WTC11 (cell line): ENCODE results near the gene CEP72. TPM values are rescaled to one million over a fixed set of nuclear protein-coding genes. Genes with fewer than 3 reads are reported as not detected.
"Not testable (repeated sequence)": the region's sequence is repeated elsewhere in the genome, so short reads cannot be mapped to it uniquely, and the experiment has no call there.

Experiments used
- ATAC-seq: fragments of 200-7000 bp; cut with Tn5 transposase; 2 replicates; pipeline ENCODE4 v1.10.0; 2021; ENCODE audit warnings: mild to moderate bottlenecking, moderate library complexity
- CTCF ChIA-PET: fragments of 300-600 bp; sonication (Branson Sonifier 250); formaldehyde crosslinking; loops from one replicate; lab custom pipeline; 2021; ENCODE audit warnings: antibody characterized with exemption; lab: Charles Lee
- POLR2A ChIA-PET: fragments of 350-600 bp; sonication (Branson Sonifier 250); formaldehyde crosslinking; loops from one replicate; lab custom pipeline; 2021; ENCODE audit warnings: antibody characterized with exemption; lab: Charles Lee
- DNase-seq: peaks from one replicate; pipeline ENCODE4 v3.0.0; 2021; ENCODE audit warnings: low spot score
- H3K27ac Mint-ChIP-seq: 2 replicates; pipeline ENCODE4 v1.8.0; 2021; ENCODE audit warnings: mixed read lengths
- H3K27me3 Mint-ChIP-seq: 2 replicates; pipeline ENCODE4 v1.8.0; 2021; ENCODE audit warnings: low read depth, mild to moderate bottlenecking, moderate library complexity, mixed read lengths
- H3K36me3 Mint-ChIP-seq: 2 replicates; pipeline ENCODE4 v1.8.0; 2021; ENCODE audit warnings: mixed read lengths
- H3K4me1 Mint-ChIP-seq: 2 replicates; pipeline ENCODE4 v1.8.0; 2022; ENCODE audit warnings: mixed read lengths
- H3K4me3 Mint-ChIP-seq: 2 replicates; pipeline ENCODE4 v1.8.0; 2021; ENCODE audit warnings: mild to moderate bottlenecking, moderate library complexity, mixed read lengths
- H3K9me3 Mint-ChIP-seq: 2 replicates; pipeline ENCODE4 v1.8.0; 2021; ENCODE audit warnings: mixed read lengths
- CREB1 ChIP-seq: sonication (generic); formaldehyde crosslinking; IDR thresholded peaks from 2 replicates; pipeline ENCODE4 v1.8.0; 2023; ENCODE audit warnings: mild to moderate bottlenecking, missing genetic modification reagents
- ELF4 ChIP-seq: sonication (generic); formaldehyde crosslinking; IDR thresholded peaks from 2 replicates; pipeline ENCODE4 v1.8.1; 2022; ENCODE audit warnings: low read depth, mild to moderate bottlenecking, moderate library complexity, missing genetic modification reagents
- NFE2L1 ChIP-seq: sonication (generic); formaldehyde crosslinking; IDR thresholded peaks from 2 replicates; pipeline ENCODE4 v1.8.1; 2023; ENCODE audit warnings: missing genetic modification reagents
- NR3C1 ChIP-seq: sonication (generic); formaldehyde crosslinking; conservative IDR thresholded peaks from 2 replicates; pipeline ENCODE4 v1.8.1; 2023; ENCODE audit warnings: low read depth, mild to moderate bottlenecking, missing genetic modification reagents
- OVOL2 ChIP-seq: fragments of 250-450 bp; sonication (Bioruptor Pico); IDR thresholded peaks from 2 replicates; pipeline ENCODE4 v1.9.0; 2021; ENCODE audit warnings: mild to moderate bottlenecking, borderline replicate concordance
- PRRX2 ChIP-seq: fragments of 250-450 bp; sonication (Bioruptor Pico); IDR thresholded peaks from 2 replicates; pipeline ENCODE4 v1.8.0; 2021; ENCODE audit warnings: mild to moderate bottlenecking
- SMAD4 ChIP-seq: sonication (generic); formaldehyde crosslinking; IDR thresholded peaks from 2 replicates; pipeline ENCODE4 v1.8.0; 2022; ENCODE audit warnings: mild to moderate bottlenecking, missing genetic modification reagents
- TCF7 ChIP-seq: sonication (generic); formaldehyde crosslinking; IDR thresholded peaks from 2 replicates; pipeline ENCODE4 v1.8.0; 2022; ENCODE audit warnings: mild to moderate bottlenecking, low read depth, missing genetic modification reagents, moderate library complexity
- TEAD1 ChIP-seq: sonication (generic); formaldehyde crosslinking; IDR thresholded peaks from 2 replicates; pipeline ENCODE4 v1.8.0; 2022; ENCODE audit warnings: mild to moderate bottlenecking, missing genetic modification reagents
- ZNF121 ChIP-seq: sonication (generic); formaldehyde crosslinking; IDR thresholded peaks from 2 replicates; pipeline ENCODE4 v1.8.0; 2023; ENCODE audit warnings: missing genetic modification reagents
- total RNA-seq: library from RNA; stranded (reverse); gene quantifications from 3 replicates; pipeline ENCODE4 v1.2.3, GENCODE V29; 2021
- TF ChIP-seq, protein P1 (sequence below): sonication (generic); formaldehyde crosslinking; conservative IDR thresholded peaks from 2 replicates; pipeline ENCODE4 v1.8.1; 2022; ENCODE audit warnings: mild to moderate bottlenecking, missing genetic modification reagents
- TF ChIP-seq, protein P2 (sequence below): sonication (generic); formaldehyde crosslinking; conservative IDR thresholded peaks from 2 replicates; pipeline ENCODE4 v1.8.1; 2023; ENCODE audit warnings: mild to moderate bottlenecking, low read depth, missing genetic modification reagents, moderate library complexity
- TF ChIP-seq, protein P3 (sequence below): sonication (generic); formaldehyde crosslinking; IDR thresholded peaks from 2 replicates; pipeline ENCODE4 v1.8.1; 2022; ENCODE audit warnings: mild to moderate bottlenecking, missing genetic modification reagents, moderate library complexity, borderline replicate concordance

CEP72 gene
- total RNA-seq, 1 experiment from 2014 or later: 26.6 TPM

DNA sequence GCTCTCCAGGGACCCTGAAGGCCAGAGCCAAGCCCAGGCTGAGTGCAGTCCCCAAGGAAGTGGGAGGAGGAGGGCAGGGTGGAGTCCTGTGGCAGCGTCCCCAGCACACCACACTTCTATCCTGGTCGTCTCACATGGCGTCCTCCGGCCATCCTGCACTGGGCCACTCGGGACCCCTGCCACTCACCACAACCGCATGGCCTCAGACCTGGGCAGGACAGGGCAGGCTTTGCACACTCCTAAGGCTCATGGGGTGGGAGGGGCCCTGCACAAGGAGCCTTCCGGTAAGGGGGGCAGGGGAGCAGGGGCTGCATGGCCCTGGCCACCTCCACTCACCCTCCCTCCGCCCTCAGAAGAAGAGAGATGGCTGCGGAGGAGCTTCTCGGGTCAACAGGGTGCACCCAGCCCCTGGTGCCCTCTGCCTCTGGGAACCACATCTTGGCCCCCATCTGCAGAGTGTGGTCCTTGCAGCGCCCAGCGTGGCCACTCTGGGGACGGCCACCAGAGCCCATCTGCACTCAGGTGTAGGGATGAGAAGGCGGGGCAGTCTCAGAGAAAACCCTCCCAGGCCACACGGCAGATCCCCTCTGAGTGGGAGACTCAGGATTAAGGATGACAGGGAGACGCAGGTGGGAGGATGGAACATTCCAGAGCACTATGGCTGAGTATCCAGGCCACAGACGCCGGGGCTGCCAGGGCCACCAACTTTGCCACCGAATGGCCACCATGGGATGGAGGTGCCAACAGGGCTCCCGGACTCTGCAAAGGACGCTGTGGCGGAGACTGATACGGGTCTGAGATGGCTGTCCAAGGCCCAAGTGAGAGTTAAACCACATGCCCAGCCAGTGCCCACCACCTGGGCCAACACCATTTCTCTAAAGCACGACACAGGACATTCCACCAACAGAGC lies 73.4 kb downstream of the CEP72 start:
- Mint-ChIP-seq H3K36me3 (no peaks in the 10 kb centered on the region), H3K4me1 (no peaks in the 10 kb centered on the region), H3K27me3 (no peaks in the 10 kb centered on the region; the same call in none of the 2 replicates), H3K4me3 (no peak overlapping the region), H3K9me3 (no peaks in the 10 kb centered on the region), H3K27ac (no peak overlapping the region)
- TF ChIP-seq ELF4 (CRISPR knock-in tag): no peak
- TF ChIP-seq, protein P1, sequence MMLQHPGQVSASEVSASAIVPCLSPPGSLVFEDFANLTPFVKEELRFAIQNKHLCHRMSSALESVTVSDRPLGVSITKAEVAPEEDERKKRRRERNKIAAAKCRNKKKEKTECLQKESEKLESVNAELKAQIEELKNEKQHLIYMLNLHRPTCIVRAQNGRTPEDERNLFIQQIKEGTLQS: no peak
- ATAC-seq (no peak), DNase-seq (no peak)
- ChIA-PET POLR2A (no interaction called here), CTCF (no interaction called here)

DNA sequence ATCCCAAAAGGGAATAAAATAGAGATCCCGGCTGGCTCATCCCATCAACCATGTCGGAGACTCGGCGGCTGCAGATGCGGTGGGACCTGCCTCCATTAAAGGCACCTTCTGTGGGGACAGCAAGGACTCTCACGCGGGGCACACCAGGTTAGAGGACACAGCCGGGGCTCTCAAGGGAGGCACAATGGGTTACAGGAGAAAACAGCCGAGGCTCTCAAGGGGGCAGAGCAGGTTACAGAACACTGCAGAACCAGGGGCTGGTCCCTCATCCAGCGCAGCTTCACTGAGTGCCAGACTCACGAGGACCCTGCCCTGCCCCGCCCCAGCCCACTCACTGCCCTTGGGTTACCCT lies 74.0 kb downstream of the CEP72 start:
- not testable (repeated sequence) for H3K9me3 Mint-ChIP-seq

DNA sequence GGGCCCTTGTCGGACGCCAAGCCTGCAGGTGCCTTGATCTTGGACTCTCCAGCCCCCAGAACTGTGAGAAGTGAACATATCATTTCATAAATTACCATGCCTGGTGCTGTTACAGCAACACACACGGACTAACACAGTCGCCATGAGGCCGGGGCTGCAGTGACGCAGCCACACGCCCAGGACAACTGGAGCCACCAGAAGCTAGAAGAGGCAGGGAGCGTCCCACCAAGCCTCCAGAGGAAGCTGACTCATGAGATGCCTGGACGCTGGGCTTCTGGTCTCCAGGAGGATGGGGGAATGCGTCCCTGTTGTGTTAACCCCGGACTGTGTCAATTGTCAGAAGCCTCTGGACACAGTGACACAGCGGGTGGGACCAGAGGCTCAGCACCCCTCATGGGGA lies 74.8 kb downstream of the CEP72 start:
- H3K36me3 Mint-ChIP-seq, H3K4me1 Mint-ChIP-seq, DNase-seq, ATAC-seq, H3K27me3 Mint-ChIP-seq, H3K27ac Mint-ChIP-seq, H3K9me3 Mint-ChIP-seq, POLR2A ChIA-PET, CTCF ChIA-PET, H3K4me3 Mint-ChIP-seq: not testable (repeated sequence)

More for the DNA sequence above, 74.0 kb downstream of the CEP72 start:
- H3K36me3 Mint-ChIP-seq, CTCF ChIA-PET, H3K27me3 Mint-ChIP-seq, DNase-seq, H3K4me3 Mint-ChIP-seq, H3K27ac Mint-ChIP-seq, POLR2A ChIA-PET, H3K4me1 Mint-ChIP-seq, ATAC-seq: not testable (repeated sequence)

DNA sequence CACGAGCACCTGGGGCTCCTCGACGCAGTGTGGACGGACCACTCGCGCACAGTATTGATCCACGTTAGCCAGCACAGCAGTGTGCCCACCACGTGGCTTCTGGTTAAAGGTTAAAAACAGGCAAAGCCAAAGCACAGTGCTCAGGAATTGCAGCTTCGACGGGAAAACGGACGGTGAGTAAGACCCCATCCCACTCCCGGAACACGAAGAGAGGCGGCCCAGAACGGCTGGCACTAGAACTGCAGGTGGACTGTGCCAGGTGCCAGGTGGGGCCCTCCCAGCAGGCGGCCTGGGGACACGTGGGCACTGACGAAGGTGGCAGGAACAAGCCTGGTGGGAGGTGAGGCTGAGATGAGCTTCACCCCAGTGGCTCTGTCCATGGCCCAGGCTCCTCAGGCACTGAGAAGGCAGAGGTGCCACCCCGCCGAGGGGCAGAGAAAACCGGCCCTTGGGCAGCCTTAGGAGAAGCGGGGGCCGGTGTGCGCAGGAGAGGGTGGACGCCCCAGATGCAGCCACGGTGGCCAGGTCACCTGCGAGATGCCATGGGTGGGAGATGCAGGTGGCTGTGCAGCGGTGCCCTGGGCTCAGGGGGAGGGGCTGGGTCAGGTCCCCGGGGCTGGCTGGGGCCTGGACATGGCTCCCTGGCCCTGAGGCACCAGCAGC lies 76.3 kb downstream of the CEP72 start:
- H3K4me1 Mint-ChIP-seq, H3K9me3 Mint-ChIP-seq, H3K36me3 Mint-ChIP-seq, CTCF ChIA-PET, H3K27me3 Mint-ChIP-seq, DNase-seq, H3K27ac Mint-ChIP-seq, ATAC-seq, H3K4me3 Mint-ChIP-seq, POLR2A ChIA-PET: not testable (repeated sequence)

DNA sequence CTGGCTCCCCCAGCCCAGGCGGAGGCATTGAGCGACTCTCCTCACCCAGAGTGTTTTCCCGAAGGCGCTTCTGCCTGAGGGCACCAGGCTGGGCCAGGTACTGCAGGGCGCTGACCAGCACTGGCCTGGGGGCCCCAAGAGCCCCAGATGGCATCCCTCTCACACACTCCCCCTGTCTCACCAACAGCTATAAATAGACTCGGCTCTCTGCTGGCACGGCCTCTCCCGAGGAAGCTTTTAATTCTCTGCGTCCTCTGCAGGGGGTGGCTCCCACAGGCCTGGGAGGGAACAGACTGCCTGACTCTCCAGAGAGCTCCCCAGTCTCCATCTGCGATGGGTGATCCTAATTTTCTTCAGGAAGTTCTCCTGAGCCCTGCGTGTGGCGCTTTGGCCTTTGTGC lies 78.2 kb downstream of the CEP72 start:
- H3K4me3 Mint-ChIP-seq, H3K27ac Mint-ChIP-seq, H3K36me3 Mint-ChIP-seq, H3K9me3 Mint-ChIP-seq, H3K4me1 Mint-ChIP-seq, CTCF ChIA-PET, DNase-seq, POLR2A ChIA-PET: not testable (repeated sequence)
- peak; percentile 7 for ATAC-seq
- peaks cover 11% of the 10 kb centered on the region for H3K27me3 Mint-ChIP-seq

DNA sequence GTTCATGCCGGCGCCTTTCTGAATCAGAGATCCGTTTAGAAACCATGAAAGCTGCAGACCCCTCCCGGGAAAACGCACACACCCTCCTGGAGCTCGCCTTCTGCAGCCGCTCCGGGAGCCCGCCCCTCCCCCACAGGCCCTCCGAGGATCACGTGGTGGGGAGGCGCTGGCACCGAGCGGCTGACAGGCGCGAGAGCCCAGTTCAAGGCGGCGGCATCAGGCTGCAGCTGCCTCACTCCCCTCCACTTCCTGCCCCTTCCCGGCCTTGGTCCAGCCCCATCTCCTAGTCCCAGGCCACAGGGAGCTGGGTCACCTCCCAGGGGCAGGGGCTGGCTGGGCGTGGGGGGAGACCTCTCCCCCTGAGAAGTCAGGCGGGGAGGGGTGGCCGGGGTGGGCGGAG lies 78.9 kb downstream of the CEP72 start:
- DNase-seq, H3K9me3 Mint-ChIP-seq, H3K27ac Mint-ChIP-seq, H3K4me3 Mint-ChIP-seq, CTCF ChIA-PET, POLR2A ChIA-PET, H3K36me3 Mint-ChIP-seq, H3K4me1 Mint-ChIP-seq: not testable (repeated sequence)
- H3K27me3 Mint-ChIP-seq: peaks cover 11% of the 10 kb centered on the region
- peak; percentile 9 for ATAC-seq

DNA sequence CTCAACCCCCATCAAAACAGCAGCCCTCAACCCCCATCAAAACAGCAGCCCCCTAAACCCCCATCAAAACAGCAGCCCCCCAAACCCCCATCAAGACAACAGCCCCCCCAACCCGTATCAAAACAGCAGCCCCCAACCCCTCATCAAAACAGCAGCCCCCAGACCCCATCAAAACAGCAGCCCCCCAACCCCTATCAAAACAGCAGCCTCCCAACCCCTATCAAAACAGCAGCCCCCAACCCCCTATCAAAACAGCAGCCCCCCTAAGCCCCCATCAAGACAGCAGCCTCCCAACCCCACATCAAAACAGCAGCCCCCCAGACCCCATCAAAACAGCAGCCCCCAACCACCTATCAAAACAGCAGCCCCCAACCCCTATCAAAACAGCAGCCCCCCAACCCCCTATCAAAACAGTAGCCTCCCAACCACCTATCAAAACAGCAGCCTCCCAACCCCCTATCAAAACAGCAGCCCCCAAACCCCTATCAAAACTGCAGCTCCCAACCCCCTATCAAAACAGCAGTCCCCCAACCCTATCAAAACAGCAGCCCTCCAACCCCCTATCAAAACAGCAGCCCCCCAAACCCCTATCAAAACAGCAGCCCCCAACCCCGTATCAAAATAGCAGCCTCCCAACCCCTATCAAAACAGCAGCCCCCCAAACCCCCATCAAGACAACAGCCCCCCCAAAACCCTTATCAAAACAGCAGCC lies 79.8 kb downstream of the CEP72 start:
- Mint-ChIP-seq H3K27ac (no peak overlapping the region), H3K4me3 (no peak overlapping the region), H3K4me1 (no peaks in the 10 kb centered on the region), H3K9me3 (peaks cover 4% of the 10 kb centered on the region), H3K27me3 (peaks cover 15% of the 10 kb centered on the region), H3K36me3 (peaks cover 3% of the 10 kb centered on the region)
- DNase-seq (no peak), ATAC-seq (no peak)
- CTCF ChIA-PET: no interaction called here
- POLR2A ChIA-PET: no interaction called here
- TF ChIP-seq PRRX2 (CRISPR knock-in tag) (no peak), OVOL2 (no peak), SMAD4 (CRISPR knock-in tag) (no peak), TEAD1 (CRISPR knock-in tag) (no peak), NFE2L1 (no peak), TCF7 (CRISPR knock-in tag) (no peak), CREB1 (no peak), NR3C1 (CRISPR knock-in tag) (no peak), ZNF121 (CRISPR knock-in tag) (no peak)
- TF ChIP-seq, protein P2, sequence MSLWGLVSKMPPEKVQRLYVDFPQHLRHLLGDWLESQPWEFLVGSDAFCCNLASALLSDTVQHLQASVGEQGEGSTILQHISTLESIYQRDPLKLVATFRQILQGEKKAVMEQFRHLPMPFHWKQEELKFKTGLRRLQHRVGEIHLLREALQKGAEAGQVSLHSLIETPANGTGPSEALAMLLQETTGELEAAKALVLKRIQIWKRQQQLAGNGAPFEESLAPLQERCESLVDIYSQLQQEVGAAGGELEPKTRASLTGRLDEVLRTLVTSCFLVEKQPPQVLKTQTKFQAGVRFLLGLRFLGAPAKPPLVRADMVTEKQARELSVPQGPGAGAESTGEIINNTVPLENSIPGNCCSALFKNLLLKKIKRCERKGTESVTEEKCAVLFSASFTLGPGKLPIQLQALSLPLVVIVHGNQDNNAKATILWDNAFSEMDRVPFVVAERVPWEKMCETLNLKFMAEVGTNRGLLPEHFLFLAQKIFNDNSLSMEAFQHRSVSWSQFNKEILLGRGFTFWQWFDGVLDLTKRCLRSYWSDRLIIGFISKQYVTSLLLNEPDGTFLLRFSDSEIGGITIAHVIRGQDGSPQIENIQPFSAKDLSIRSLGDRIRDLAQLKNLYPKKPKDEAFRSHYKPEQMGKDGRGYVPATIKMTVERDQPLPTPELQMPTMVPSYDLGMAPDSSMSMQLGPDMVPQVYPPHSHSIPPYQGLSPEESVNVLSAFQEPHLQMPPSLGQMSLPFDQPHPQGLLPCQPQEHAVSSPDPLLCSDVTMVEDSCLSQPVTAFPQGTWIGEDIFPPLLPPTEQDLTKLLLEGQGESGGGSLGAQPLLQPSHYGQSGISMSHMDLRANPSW: no peak
- TF ChIP-seq, protein P3, sequence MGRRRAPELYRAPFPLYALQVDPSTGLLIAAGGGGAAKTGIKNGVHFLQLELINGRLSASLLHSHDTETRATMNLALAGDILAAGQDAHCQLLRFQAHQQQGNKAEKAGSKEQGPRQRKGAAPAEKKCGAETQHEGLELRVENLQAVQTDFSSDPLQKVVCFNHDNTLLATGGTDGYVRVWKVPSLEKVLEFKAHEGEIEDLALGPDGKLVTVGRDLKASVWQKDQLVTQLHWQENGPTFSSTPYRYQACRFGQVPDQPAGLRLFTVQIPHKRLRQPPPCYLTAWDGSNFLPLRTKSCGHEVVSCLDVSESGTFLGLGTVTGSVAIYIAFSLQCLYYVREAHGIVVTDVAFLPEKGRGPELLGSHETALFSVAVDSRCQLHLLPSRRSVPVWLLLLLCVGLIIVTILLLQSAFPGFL (CRISPR knock-in tag): no peak
